ENCODE measurements around the gene GATM.

- no peak for TF ChIP-seq CTCF (conservative IDR thresholded peaks at IDR 0.05; ENCODE audit: low read length)
- no peak for TF ChIP-seq EZH2phosphoT487 (IDR thresholded peaks at IDR 0.05; ENCODE audit: borderline replicate concordance)
Observed at GRCh38 chr15:45343258-45343860, 35.0 kb downstream of the GATM start.

All from Loucy (cell line).